Activated CD4-positive, alpha-beta T cell treated with anti-CD3 and anti-CD28 coated beads for 24 hours (primary cell): ENCODE results near the gene CTF1.

Source experiments
- DNase-seq, 2 donors: peaks; one replicate each; pipeline ENCODE4 v3.0.0-alpha.2; 2020; ENCODE audit warnings: low read depth in 2 of 2

Gene CTF1

GRCh38 chr16:30907064-30907463 is 10.7 kb downstream of the CTF1 start:
- DNase-seq = no peak

- no peak for DNase-seq
Measured at GRCh38 chr16:30910427-30911029, 14.1 kb downstream of the CTF1 start.

DNA sequence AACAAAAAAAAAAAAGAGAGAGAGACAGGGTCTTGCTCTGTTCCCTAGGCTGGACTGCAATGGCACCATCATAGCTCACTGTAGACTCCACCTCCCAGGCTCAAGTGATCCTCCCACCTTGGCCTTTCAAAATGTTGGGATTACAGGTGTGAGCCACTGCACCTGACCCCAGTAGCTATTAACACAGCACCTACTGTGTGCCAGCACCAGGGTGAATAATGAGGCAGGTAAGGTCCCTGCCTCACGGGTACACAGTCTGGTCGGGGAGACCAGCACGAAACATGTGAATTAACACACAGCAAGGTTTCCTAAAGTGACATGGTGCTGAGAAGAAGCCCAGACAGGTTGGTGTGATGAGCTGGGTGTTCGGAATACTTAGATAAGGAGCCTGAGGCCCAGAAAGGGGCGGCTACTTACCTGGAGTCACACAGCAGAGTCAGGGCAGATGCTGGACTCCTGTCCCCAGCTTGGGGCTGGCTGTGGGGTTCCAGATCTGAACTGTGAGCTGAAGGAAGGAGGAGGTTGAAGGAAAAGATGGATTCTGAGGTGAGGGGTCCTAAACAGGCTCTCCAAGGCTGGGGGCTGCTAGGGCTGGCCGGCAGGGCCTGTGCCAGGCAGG is 16.5 kb downstream of the CTF1 start:
- DNase-seq = no peak

DNA sequence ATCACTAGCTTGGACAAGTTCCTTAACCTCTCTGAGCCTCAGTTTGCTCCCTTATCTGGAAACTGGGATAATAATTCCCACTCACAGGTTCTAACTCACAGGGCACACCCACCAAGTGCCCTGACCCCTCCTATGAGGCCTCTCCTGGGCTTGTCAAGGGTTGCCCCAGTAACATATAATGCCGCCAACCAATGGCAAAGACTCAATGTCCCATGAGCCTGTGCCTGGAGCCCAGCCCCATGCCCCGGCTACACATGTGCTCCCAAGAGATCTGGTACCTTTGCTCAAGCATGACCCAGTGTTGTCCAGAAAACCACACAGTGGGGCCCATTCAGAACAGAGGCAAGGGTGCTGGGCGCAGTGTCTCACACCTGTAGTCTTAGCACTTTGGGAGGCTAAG is 18.4 kb downstream of the CTF1 start:
- DNase-seq = no peak

DNA sequence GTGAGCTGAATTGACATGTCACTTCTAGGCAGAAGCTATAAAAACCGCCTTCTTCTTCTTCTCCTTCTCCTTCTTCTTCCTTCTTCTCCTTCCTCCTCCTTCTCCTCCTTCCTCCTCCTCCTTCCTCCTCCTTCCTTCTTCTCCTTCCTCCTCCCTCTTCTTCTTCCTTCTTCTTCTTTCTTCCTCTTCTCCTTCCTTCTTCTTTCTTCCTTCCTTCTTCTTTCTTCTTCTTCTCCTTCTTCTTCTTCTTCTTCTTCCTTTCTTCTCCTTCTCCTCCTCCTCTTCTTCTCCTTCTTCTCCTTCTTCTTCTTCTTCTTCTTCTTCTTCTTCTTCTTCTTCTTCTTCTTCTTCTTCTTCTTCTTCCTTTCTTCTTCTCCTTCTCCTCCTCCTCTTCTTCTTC is 22.2 kb downstream of the CTF1 start:
- no peak for DNase-seq

DNA sequence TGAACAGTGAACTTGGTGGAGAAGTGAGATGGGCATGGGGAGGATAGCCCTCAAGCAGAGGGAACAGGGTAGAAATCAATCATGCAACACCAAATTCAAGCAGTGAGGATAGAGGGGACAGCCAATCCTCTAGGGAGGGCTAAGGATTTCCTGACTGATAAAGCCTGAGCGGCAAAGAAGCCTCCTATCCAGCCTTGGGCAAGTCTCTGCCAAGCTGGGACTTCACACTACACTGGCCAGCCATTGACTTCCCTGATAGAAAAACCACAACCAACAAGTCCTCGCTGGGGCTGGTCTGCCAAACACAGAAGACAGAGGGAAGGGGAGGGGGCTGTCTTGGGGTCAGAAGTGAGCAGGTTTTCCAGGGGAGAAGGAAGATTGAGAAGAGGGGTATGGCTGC is 24.5 kb downstream of the CTF1 start:
- DNase-seq = no peak

DNA sequence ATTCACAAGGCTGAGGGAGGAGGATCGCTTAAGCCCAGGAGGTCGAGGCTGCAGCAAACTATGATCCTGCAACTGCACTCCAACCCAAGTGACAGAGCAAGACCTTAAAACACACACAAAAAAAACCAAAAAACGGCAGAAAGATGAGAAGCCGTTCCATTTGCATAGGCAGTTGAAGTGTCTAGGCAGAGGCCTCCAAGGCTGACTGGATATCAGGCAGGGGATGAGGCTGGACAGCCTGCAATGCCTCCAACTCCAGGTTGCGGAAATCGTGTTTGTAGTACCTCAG is 25.0 kb downstream of the CTF1 start:
- no peak for DNase-seq

DNA sequence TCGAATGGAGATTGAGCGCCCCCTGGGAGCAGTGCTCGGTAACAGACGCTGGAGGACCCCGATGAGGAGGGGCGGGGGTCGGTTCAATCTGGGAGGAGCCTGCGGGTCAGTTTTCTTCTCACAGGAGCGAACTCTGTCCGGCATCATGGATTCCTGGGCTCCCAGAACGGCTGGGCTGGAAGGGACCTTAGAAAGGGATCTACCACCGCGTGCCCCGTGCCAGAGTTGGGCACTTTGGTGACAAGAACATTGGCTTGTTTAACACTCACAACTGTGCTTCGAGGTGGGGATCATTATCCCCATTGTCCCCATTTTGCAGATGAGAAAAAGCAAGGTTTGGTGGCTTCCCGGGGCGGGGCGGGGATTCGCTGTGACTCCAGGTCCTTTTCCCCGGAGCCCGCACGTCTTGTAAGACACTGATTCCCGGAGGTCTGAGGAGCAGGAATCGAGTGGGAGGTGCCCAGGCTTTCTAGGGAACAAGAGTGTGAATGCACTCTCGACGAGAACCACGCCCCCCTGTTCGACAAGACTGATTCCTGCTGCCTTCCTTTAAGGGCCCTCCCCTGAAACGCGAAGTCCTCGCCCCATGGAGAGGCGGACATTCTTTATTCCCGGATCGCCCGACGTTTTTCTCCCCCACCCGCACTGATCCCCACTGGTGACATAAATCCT is 25.5 kb downstream of the CTF1 start:
- peak; percentile 84 to 87 for DNase-seq

DNA sequence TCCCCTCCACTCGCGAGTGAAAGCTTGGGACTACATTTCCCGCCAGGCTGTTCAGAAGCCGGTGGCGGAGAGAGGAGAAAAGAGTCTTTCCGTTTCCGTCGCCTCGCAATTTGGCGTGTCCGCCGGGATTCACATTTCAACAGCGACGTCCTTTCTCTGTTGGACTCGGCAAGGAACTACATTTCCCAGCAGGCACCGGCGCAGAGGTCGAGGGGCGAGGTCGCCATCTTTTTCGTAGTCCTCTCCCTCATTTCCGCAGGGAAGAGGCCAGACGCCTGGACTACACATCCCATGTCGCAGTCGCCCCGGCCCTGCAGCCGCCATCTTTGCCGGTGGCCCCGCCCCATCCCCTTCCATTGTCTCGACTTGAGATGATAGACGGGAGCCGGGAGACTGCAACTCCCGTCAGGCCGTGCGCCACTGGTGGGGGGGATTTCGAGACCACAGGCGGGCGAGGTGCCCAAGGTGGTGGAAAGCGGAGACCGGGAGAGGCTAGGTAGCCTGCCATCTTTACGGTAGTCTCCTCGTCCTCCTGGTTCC is 26.1 kb downstream of the CTF1 start:
- peak; percentile 98 to 99 for DNase-seq

DNA sequence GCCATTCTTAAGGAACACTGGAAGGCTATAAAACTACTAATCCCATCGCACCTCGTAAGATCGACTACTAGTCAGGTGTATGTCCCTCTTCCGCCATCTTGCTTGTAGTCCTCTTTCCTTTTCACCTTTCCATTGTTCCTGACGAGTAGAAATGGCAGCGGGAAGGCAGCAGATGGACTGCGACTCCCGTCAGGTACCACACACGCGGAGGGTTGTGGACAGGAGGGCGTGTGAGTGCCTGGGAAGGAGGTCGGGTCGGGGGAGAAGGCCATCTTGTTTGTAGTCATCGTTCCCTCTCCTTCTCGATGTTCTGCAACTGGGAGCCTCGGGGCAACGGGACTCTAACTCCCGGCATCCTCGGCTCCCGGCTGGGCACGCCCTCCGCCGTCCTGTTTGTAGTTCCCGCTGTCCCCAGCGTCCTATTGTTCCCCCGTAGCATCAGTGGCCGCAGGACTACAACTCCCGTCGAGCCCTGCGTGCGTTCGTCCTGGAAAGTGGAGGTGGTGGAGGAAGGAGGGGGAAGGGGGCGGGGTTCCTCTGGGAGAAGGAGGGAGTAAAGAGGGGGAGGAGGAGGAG is 26.6 kb downstream of the CTF1 start:
- peak; percentile 91 to 94 for DNase-seq

GRCh38 chr16:30923554-30924075 is 27.2 kb downstream of the CTF1 start, which contains the start of gene FBXL19:
Gene FBXL19 (plus strand): TSS chr16:30923572. CDS start chr16:30925755, 2,183 bp downstream.
- DNase-seq = no peak

DNA sequence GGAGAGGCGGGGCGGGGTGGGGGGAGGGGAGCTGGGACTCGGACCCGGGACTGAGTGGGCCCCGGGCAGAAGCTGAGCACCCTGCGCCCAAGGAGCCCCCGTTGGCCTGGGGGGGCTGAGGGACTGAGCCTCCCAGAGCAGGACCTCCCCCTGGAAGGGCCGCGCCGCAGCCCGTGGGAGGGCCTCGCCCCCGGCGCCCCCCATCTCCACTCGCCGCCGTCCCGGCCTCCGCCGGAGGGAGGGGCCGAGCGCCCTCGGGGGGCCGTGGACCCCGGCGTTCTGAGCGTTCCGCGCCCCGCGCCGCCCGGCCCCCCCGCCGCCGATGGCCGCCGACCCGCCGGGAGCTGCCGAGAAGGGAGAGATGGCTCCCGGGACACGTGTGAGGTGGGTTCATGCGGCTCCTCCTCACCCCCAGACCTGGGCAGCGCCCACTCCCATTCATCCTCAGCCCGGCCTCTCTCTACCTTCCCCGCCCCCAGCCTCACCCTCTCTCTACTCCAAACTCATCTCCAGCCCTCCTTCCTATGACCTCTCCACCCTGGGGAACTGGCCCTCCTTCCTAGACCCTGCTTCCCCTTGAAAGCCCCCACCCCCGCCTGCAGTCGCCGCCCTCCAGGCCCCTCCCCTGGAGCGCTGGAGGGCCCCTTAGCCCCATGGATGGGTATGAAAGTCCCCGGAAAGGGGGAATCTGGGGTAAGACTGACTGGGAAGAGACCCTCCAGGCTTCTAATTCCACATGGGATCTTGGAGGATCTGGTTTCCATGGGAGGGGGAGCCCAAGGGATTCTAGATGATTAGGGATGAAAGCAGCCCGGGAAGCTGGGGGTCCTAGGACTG is 27.9 kb downstream of the CTF1 start:
- no peak for DNase-seq

DNA sequence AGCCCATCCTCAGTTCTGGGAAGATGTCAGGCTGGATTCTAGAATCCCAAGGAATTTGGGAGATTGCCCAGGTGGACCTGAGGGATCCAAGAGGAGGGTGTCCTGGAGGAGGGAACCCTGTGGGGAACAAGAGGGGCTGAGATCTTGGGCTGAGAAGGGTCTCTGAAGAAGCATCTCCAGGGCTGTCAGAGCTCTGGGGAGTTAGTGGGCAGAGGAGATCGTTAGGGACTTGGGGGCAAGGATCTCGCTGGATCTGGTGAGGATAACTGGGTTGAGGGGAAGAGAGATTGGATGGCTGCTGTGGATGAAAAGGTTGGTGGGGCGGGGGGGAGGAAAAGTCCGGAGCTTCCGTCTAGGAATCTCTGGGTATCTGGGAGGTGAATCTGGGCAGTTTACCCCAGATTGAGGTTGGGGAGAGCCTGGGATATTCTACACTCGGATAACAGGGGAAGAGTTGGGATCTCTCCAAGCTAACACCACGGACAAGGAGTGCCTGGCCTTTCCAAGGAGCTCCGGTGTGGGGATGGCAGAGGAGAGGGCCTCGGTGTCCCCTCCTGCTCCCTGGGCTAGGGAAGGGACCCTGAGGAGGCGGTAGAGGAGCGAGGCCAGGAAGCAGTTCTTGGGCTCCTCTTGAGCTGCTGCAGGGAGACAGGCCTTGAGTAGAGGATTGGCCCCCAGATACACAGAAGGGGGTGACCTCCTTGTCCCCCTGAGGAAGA is 28.7 kb downstream of the CTF1 start:
- no peak for DNase-seq

DNA sequence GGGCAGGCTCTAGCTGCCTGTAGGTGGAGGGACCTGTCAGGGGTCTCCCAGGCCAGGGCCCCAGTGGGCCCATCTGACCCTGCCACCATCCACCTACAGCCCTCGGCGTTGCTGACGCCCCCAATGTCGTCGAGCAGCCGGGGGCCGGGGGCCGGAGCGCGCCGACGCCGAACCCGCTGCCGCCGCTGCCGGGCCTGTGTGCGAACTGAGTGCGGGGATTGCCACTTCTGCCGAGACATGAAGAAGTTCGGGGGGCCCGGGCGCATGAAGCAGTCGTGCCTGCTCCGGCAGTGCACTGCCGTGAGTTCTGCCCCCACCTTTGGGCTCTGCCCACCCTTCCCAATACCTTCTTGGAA is 29.2 kb downstream of the CTF1 start:
- no peak for DNase-seq

- no peak for DNase-seq
Measured at GRCh38 chr16:30925995-30926811, 29.8 kb downstream of the CTF1 start.

DNA sequence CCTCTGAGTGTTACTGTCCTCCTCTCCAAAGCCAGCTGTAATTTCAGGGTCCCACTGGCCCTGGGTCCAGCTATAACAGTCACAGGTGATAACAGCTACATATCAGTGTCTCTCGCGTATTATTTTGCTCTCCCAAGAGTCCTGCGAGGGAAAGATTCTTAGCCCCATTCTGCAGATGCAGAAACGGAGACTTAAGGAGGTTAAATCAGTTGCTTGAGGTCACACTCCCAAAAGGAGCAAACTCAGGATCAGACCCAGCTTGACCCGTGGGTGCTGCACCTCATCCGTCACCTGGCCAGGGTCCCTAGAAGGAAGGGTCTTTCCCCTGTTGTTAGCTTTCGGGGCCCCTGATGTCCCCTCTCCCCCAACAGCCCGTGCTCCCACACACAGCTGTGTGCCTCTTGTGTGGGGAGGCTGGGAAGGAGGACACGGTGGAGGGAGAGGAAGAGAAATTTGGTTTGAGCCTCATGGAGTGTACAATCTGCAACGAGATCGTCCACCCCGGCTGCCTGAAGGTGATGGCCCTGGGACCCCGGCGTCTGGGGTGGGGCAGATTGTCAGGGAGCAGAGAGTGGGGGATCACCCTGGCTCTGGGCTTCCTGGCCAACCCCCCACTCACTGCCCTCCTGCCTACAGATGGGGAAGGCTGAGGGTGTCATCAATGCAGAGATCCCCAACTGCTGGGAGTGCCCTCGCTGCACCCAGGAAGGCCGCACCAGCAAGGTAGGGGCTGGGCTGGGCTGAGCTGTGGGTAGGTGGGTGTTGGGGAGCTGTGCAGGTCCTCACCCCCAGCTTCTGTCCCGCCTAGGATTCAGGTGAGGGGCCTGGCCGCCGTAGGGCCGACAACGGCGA is 30.7 kb downstream of the CTF1 start:
- no peak for DNase-seq

- DNase-seq = peak in 1 of 2 donors; percentile 26
Measured at GRCh38 chr16:30927789-30928378, 31.5 kb downstream of the CTF1 start.

- DNase-seq = no peak
Measured at GRCh38 chr16:30928390-30928789, 32.0 kb downstream of the CTF1 start.

- no peak for DNase-seq
Measured at GRCh38 chr16:30929167-30929566, 32.8 kb downstream of the CTF1 start.
